Forelimb muscle (tissue), 1 donor: ENCODE results near the gene APEH. TPM values are rescaled to one million over a fixed set of nuclear protein-coding genes. Genes with fewer than 3 reads are reported as not detected.

ENCODE experiments used
- DNase-seq: peaks from one replicate; pipeline ENCODE4 v3.0.0-alpha.2; 2013; ENCODE audit warnings: low read depth
- polyA plus RNA-seq: library from polyadenylated mRNA; unstranded; fragments of 120-200 nt; gene quantifications from one replicate; pipeline ENCODE4 v1.2.1, GENCODE V29; 2013; ENCODE audit not compliant: insufficient read length

The APEH gene
- polyA plus RNA-seq, 1 donor = 56.2 TPM

GRCh38 chr3:49713336-49714105 is 39.4 kb downstream of the APEH start:
- no peak for DNase-seq

DNA sequence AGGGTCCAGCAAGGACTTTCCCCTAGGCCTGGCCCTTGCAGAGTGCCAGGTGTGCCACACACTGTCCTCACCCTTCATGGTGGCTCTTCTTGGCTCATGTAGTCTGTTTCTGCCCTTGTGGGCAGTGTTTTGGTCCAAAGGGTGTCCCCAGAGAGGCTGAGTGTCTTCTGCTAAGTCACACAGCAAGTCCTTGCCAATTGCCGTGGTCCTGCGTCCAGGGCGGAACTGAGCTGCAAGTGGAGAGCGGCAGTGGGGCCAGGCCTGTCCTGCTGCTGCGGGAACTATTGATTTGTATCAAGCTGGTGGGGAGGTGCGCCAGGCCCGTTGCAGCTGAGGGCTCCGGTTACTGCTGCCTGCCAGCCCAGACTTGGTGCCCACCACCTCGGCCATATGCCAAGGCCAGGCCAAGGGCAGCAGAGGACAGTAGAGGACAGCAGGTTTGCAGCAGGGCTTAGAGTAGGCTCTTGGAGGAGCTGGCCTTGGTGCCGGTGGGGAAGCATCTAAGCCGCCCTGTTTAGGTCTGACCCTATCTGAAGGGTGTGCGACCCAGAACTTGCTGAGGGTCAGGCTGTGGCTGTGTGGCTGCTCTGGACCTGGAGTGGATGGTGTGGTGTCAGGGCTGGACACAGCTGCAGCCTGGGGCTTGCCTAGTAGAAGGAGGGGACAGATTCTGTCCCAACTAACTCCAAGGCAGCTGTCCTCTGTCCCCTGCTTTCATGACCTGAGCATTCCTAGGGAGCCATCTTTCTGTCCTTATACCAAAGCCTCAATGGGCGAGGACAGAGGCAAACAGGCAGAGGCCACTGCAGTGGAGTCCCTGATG is 40.8 kb downstream of the APEH start:
- no peak for DNase-seq

GRCh38 chr3:49715611-49716121 is 41.5 kb downstream of the APEH start:
- DNase-seq = no peak

DNA sequence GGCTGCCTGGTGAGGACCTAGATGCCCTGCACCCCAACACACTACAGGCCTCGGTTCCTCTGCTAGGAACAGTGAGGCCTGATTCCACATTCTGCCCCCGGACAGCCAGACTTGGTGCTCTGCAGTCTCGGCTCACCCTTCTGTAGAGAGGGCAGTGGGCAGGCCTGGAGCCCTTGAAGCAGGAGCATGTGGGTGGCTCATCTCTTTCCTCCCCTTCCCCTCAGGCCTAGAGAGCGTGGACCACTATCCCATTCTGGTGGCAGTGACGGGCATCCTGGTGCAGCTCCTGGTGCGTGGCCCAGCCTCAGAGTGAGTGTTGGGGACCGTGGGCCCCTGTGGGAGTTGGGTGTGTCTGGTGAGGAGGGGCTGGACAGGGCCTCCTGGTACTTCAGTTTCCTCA is 42.0 kb downstream of the APEH start:
- DNase-seq = no peak

DNA sequence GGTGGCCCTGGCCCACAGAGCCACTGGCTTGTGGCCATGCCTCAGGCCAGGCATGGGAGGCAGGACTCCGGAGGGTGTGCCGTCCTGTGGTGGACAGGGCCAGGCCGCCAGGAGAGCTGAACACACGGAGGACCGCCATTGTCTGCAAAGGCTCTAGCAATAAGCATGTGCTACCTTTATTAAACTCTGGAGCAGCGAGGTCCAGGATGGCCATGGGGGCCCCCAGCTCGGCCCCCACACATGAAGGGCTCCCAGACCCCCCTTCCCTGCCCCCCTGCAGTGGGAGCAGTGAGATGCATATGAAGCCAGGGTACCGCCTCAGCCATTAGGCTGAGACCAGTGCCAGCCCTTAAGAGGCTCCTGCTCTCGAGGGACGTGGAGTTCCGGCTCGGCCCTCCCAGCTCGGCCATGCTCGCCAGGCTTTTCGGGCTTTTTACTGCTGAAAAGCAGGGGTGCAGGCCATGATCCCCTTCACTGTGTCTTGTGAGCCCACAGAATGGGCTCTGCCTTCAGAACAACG is 42.6 kb downstream of the APEH start:
- DNase-seq = no peak

DNA sequence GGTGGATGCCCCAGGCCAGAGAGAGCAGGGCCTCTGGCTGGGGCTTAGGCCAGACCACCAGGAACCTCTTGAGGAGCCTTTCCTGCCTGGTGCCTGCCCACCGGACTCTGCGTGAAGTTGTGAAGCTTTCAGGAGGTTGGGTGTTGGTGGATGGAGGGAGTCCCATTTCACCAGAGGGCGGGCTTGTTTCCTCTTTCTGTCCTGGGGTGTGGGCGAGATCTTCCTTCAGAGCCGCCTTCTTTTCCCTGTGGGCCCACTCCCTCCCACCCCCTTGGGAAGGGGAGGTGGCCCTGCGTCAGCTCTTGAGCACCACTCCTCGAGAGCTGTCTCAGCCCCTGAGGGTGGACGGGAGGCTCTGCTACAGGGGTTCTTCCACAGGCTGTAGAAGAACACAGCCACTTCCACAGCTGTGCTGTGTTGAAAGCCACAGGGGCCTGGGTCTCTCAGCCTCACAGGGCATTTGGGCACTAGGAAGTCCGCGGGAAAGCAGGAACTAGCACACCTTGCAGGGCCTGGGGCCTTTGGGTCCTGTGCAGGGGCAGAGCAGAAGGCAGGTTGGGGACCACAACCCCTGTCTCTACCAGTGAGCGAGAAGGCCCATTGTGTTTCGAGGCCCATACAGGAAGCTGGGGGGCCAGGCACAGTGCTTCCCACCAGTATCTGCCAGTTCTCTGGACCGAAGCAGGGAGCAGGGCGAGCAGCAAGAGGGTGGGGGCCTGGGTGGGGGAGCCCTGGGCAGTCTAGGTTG is 43.2 kb downstream of the APEH start:
- no peak for DNase-seq

DNA sequence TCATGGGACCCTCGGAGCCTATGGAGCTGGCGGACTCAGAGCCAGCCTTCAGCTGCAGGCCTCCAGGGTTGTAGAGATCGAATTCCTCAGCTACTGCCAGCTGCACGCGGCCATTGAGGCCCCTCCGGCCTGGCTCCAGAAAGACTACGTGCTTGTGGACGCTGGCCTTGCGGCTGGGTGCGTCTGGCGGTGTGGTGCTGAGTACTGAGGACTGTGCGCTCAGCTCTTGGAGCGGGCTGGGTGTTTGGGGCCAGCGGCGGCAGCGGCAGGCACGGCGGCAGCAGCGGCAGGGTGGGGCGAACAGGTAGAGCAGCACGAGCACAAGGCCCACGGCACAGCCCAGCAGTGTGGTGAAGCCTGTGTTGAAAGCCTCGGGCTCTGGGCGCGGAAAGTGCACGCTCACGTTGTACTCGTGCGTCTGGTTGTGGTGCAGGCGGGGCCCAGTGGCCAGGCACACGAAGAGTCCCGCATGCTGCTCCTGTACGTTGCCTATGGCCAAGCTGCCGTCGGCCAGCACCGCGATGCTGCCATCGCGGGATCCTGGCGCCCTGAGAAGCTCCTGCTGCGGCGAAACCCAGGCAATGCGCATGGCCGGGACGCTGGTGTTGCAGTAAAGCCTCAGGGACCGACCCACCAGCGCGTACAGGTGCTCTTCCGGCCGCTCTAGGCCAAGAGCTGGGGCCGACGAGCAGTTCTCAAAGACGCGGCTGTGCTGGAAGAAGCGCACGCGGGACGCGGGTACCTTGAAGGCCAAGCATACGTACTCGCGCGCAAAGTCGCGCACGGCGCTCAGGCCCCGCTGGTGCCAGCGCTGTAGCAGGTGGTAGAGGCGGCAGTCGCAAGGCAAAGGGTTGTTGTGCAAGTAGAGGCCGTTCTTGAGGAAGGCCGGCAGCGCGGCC is 44.1 kb downstream of the APEH start:
- no peak for DNase-seq

GRCh38 chr3:49718858-49719213 is 44.7 kb downstream of the APEH start:
- DNase-seq = no peak

- DNase-seq = peak; percentile 57
These were observed 45.2 kb downstream of the APEH start, which contains the start of gene AMIGO3 for GRCh38 chr3:49719214-49719884. AMIGO3 (minus strand) TSS chr3:49719684; CDS start chr3:49719465, 219 bp downstream.

GRCh38 chr3:49720855-49721595 is 46.9 kb downstream of the APEH start:
- no peak for DNase-seq

DNA sequence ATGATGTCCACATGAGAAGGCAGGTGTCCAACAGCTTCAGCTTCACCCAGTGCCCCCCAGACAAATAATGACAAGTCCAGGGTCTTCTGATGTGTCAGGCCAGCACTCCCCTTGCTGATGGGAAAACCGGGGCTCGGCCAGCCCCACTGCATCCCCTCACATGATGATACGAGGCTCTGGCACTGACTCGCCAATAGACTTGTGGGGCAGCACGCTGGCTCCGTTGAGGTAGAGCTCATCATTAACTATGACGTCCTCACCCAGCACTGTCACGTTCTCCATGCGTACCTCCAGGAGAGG is 47.4 kb downstream of the APEH start:
- no peak for DNase-seq

- DNase-seq = no peak
These were observed 48.0 kb downstream of the APEH start for GRCh38 chr3:49721896-49722781.

GRCh38 chr3:49722896-49723295 is 48.7 kb downstream of the APEH start:
- DNase-seq = no peak

DNA sequence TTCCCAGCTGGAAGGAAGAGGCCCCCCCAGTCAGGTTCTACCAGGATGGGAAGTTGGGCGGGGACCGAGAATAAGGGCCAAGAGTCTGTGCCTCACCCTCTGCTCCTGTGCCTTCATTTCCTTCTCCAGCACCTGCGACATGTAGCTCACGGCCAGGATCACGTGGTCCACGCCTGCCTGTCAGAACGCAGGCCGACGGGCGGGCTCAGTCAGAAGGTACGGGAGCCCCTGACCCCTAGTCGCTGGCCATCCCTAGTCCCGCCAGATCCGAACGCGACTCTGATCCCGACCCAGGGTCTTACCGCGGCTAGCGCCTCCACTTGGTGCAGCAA is 49.1 kb downstream of the APEH start:
- DNase-seq = no peak

- peak; percentile 93 for DNase-seq
These were observed 49.7 kb downstream of the APEH start, which contains the start of gene GMPPB for GRCh38 chr3:49723628-49724551. GMPPB (minus strand) TSS chr3:49723951; CDS start chr3:49723726, 225 bp downstream.

DNA sequence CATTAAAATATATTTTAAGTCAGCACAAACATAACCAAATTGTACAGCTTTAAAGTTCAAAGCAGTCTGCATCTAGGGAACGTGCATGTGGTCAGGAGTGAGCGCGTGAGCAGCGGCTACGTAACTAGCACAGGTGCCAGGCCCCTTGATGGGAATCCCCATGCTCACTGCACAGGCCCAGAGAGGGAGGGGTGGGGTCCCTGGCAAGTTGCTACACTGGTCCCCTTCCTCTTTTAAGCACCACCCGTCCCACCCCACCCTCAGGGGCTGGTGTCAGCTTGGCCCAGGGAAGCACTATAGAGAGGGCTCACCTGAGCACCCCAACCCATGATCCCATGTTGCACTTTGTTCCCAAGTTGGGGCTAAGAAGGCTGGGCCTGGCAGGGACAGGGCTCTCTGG is 50.4 kb downstream of the APEH start:
- no peak for DNase-seq

- DNase-seq = no peak
These were observed 51.9 kb downstream of the APEH start for GRCh38 chr3:49725906-49726681.
